ENCODE measurements around the gene SNX25.
A peak's percentile ranks its signal among the peaks of the same experiment; 100 is the strongest.
"Not testable (repeated sequence)": the region's sequence is repeated elsewhere in the genome, so short reads cannot be mapped to it uniquely, and the experiment has no call there.

SNX25 gene

DNA sequence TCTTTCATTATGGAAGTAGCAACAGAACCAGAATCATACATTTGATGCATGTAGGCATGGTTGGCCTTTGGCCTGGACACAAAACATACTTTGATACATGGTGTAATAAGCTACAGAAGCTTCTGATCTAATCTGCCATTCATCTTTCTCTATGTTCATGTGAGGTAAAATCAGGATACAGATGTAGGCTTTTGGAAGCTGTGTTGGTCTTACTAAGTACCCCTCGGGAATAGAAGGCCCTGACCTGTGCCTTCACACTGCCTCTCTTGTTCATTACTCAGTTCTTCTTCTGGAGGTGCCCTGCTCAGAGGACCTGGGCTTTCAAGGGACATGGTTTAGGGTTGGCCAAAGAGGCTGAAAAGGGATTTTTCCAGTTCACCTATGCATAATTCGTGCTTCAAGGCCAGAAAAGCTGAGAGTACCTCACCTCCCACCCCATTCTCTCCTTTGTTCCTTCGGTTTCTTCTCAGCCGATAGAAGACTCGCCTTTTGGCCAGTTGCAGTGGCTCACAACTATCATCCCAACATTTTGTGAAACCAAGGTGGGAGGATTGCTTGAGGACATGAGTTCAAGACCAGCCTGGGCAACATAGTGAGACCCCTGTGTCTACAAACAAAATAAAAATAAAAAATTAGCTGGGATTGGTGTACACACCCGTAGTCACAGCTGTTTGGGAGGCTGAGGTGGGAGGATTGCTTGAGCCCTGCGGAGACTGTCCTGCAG, 25.9 kb downstream of the SNX25 start:
- DNase-seq: no peak

DNA sequence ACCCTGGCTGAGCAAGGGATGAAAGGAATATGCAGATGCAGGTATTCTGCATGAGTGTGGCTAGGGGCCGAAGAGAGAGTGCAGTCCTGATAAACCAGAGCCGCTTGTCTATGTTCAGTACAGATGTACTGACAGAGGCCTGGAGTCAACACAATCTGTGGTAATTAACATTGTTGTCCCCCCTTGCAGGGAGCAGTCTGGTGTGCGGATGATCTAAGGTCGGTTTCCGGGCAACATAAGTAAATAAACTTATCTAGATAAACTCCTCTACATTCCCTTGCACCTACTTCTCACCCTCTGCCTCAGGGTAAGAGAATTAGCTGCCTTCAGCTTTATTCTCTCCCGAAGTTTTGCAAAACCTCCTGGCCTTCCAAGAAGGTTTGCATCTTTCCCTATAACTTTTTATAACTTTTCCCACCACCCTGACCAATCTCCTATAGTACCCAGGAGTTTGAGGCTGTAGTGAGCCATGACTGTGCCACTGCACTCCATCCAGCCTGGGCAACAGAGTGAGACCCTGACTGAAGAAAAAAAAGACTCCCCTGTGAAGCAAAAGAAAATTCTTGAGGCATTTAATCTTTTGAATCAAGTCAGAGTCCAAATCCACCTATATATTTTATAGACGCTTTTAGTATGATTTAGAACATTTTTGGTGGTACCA, 26.6 kb downstream of the SNX25 start:
- no peak for DNase-seq

GRCh38 chr4:185237175-185237574, 27.8 kb downstream of the SNX25 start:
- no peak for DNase-seq

DNA sequence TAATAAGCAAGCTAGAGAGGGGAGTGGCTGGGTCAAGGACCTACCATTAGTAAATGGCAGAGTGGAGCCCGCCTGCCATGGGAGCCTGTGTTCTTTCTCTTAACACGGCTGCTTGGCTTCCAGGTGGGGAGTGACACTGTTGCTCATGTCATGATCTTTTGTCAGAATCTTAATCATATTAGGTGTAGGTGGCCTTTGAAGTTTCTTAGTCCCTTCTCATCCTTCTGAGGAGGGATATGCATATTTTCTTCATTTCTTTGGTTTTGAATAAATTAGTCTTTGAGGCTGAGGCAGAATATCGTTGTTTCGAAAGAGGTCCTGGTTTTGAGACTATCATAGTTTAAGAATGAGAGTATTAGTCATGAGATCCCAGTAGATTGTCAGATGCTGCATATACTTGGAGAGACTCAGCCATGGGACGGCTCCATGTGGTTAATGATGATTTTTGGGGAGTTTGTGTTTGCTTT, 28.9 kb downstream of the SNX25 start:
- no peak for DNase-seq

DNA sequence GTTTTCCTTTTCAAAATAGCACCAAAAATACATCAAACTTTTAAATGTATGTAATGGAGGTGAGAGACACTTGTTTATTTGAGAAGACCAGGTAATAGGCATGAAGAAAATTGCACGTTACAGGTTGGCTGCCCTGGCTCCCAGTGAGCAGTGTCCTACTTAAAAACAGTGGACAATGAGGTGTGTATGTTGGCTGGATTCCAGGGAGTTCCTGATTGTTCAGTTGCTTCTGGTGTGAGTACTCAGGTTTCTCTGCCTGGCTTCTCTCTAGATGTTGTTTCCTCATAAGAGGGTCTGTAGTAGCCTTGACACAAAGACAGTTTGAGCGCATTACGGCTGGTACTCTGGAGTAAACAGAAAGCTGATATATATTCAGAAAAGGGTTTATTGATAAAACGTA, 29.4 kb downstream of the SNX25 start:
- no peak for DNase-seq

GRCh38 chr4:185240486-185240885, 31.1 kb downstream of the SNX25 start:
- DNase-seq: not testable (repeated sequence)

GRCh38 chr4:185242749-185243533, 33.5 kb downstream of the SNX25 start:
- DNase-seq: no peak

GRCh38 chr4:185243879-185244278, 34.5 kb downstream of the SNX25 start:
- no peak for DNase-seq

- DNase-seq: no peak
Measured at GRCh38 chr4:185244763-185245162, 35.4 kb downstream of the SNX25 start.

DNA sequence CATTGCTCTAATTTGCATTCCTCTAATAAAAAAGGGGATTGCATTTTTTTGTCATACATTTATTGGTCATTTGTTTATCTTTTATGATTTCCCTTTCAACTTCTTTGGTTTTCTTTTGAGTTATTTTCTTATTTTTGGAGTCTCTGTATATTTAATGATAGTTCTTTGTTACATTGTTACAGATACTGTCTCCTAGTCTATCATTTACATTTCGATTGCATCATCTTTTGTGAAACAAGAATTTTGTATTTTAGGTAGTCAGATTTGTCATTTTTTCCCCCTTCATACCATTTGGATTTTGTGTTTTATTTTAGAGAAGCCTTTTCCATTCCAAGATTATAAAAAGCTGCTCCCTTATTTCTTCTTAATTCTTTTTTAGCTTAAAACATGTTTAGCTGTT, 37.1 kb downstream of the SNX25 start:
- DNase-seq: no peak

DNA sequence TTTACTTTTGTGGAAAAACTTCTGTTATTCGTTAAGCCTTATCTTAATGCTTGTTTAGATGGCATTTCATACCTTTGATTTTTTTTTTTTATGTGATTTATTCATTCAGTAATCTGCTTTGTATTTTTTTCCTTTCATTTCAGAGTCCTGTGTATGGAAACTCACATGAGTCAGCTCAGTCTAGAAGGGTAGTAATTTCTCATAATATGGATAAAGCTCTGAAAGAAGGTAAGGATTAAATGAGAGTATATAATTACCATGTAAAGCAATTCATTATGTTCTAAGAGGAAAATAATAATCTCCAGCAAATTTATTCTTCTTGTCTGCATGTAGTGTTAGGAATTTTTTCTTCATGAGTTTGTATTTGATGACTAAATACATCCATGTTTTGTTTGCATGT, 37.8 kb downstream of the SNX25 start:
- no peak for DNase-seq

DNA sequence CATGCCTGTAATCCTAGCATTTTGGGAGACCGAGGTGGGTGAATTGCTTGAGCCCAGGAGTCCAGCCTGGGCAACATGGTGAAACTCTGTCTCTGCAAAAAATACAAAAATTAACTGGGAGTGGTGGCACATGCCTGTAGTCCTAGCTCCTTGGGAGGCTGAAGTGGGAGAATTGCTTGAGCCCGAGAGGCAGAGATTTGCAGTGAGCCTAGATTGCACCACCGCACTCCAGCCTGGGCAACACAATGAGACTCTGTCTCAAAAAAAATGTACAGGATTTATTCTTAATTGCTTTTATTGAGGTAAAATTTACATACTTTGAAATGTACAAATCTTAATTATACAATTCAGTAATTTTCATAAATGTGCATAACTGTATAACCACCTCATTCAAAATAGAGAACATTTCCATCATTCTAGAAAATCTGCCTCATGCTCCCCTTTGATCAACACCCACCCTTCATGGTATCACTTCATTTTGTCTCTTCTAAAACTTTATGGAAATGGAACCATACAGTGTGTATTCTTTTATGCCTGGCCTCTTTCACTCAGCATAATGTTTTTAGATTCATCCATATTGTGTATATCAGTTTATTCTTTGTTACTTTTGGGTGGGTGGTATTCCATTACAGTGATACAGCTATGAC, 39.1 kb downstream of the SNX25 start:
- no peak for DNase-seq

GRCh38 chr4:185249105-185249504, 39.7 kb downstream of the SNX25 start:
- no peak for DNase-seq

GRCh38 chr4:185254434-185254833, 45.0 kb downstream of the SNX25 start:
- no peak for DNase-seq

GRCh38 chr4:185255868-185256267, 46.5 kb downstream of the SNX25 start:
- no peak for DNase-seq

DNA sequence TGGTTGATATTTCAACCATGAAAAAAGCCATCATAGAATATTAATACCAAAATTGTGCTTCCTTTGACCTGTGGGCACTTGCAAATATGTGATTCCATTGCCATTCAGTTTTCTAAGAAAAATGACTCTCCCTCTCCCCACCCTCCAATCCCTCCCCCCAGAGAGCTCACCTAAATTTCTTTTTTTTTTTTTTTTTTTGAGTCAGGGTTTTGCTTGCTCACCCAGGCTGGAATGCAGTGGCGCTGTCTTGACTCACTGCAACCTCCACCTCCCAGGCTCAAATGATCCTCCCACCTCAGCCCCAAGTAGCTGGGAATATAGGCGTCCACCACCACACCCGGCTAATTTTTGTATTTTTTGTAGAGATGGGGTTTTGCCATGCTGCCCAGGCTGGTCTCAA, 47.0 kb downstream of the SNX25 start:
- DNase-seq: no peak

DNA sequence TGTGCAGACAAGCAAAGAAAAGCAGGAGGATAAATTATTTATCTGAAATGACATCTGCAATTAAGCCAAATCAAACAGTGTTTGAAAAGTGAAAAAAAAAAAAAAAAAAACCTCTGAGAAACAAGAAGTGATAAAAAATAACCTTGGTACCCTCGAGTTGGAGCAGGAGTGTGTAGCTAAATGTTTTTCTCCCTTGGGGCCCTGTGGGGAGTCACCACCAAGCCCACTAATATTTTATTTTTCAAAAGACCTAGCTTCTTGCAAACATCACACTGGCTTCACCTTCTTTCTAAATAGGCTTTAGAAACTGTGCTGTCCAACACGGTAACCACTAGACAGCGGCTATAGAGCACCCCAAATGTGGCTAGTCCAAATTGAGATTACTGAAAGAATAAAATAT, 47.7 kb downstream of the SNX25 start:
- DNase-seq: no peak

GRCh38 chr4:185257694-185258093, 48.3 kb downstream of the SNX25 start:
- DNase-seq: no peak

DNA sequence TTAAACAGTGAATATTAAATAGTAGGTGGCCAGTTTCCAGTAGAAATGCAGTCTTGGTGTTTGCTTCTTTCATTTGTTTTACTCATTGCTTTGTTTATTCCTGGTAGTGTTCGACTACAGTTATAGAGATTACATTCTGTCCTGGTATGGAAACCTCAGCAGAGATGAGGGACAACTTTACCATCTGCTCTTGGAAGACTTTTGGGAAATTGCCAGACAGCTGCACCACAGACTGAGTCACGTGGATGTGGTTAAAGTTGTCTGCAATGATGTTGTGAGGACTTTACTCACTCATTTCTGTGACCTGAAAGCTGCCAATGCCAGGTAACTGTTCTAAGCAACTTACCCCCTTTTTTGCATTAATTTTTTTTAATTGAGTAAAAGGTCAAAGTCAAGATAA, 49.3 kb downstream of the SNX25 start:
- DNase-seq: not testable (repeated sequence)

GRCh38 chr4:185259719-185260118, 50.3 kb downstream of the SNX25 start:
- no peak for DNase-seq

DNA sequence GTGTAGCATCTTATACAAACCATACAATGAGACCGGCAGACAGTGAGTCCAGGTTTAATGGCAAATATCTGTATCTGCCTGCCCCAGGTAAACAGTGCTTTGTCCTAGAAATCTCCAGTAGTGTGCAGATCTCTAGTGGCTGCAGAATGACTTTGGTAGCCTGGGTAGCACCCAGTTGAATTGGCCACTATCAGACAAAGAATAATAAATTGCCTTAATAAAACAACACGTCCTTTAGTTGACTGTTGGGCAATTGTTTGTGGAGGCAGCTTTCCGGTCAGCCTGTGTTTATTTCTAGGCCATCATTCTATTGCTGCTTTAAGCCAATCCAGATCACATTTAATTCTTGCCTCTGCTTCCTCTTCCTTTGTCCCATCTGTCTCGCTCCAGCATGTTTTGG, 52.5 kb downstream of the SNX25 start:
- DNase-seq: no peak

DNA sequence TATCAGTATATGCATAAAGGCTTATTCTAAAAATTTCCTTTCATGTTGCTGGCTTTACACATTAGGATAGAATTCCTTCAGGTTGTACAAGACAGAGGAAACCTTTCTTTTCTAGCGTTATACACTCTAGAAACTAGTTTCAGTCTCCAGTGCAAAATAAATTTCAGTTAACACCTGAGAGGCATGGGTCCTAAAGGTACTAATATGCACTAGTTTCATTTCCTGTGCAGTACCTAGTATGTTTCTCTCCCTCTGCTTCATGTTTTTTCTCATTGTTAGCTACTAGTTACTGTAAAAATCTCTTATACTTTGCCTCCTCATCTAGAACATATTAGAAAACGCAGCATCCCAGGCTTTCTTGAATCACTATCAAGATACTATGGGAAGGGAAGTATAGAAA, 54.0 kb downstream of the SNX25 start:
- DNase-seq: no peak

DNA sequence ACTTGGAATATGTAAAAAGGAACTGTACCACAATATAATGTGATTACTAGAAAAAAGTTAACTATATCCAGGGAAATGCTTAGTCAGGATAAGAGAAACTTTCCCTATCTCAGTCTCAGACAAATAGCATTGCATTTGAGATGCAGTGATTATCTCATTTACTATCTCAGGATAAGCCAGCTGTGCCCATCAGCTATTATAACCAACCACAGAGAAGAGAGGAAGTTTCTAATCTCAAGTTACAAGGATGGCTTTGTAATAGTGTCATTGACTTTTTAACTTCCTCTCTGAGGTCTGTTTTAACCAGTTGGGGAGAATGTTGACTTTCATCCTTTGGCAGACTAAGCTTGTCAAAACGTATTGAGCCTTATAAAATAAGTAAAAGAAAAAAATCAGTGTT, 56.5 kb downstream of the SNX25 start:
- DNase-seq: peak in 1 of 3 donors; percentile 6

Data from suppressor macrophage treated with lipopolysaccharide for 1 hour (primary cell).